Measurements from ENCODE around the gene PLSCR1.
"Not testable (repeated sequence)": the region's sequence is repeated elsewhere in the genome, so short reads cannot be mapped to it uniquely, and the experiment has no call there.

Gene PLSCR1

GRCh38 chr3:146511402-146512134, 32.8 kb downstream of the PLSCR1 start:
- DNase-seq, result no peak

GRCh38 chr3:146507331-146508120, 36.9 kb downstream of the PLSCR1 start:
- DNase-seq, result no peak

- no peak for DNase-seq
These were observed 38.9 kb downstream of the PLSCR1 start for GRCh38 chr3:146505516-146505915.

DNA sequence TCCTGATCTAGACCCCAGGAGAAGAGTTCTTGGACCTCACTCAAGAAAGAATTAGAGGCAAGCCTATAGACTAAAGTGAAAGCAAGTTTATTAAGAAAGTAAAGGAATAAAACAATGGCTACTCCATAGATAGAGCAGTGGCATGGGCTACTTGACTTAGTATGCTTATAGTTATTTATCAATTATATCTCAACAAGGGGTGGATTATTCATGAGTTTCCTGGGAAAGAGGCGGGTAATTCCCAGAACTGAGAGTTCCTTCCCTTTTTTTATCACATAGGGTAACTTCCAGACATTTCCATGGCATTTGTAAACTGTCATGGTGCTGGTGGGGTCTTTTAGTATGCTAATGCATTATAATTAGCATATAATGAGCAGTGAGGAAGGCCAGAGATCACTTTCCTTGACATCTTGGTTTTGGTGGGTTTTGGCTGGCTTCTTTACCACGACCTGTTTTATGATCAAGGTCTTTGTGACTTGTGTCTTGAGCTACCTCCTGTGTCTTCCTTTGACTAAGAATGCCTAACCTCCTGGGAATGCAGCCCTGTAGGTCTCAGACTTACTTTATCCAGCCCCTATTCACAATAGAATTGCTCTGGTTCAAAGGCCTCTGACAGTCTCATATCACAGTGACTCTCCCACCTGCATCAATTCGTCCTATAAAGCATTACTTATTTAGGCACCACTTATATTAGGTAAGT, 39.8 kb downstream of the PLSCR1 start:
- DNase-seq, result no peak

DNA sequence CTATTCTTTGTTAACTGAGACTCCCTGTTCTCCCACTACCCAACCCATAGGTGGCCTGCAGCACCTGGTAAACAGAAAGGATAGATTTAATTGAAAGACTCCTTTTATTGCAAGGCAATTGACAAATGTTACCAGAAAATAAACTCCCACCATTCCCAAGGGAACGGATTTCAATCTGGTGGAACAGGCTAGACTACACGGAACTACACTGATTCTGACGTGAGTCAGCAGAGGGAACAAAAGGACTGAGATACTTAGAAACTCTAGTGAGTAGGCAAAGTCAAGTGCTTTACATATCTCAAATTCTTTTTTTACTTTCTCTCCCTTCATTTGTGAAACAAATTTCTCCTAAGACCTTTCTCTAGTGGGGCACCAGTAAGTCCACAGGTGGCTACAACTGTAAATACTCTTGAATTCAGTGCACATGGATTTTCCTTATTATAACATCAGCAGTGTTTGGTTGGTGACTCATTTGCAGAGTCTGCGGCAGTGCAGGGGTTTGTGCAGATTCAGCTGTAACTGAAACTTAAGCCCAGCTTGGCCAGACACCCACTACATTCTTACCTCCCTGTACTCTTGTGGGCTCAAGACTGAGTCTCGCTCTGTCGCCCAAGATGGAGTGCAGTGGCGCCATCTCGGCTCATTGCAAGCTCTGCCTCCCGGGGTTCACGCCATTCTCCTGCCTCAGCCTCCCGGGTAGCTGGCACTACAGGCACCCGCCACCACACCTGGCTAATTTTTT, 40.8 kb downstream of the PLSCR1 start:
- DNase-seq, result no peak

GRCh38 chr3:146502887-146503460, 41.4 kb downstream of the PLSCR1 start:
- DNase-seq, result no peak

- DNase-seq, result no peak
These were observed 42.7 kb downstream of the PLSCR1 start for GRCh38 chr3:146501752-146502151.

DNA sequence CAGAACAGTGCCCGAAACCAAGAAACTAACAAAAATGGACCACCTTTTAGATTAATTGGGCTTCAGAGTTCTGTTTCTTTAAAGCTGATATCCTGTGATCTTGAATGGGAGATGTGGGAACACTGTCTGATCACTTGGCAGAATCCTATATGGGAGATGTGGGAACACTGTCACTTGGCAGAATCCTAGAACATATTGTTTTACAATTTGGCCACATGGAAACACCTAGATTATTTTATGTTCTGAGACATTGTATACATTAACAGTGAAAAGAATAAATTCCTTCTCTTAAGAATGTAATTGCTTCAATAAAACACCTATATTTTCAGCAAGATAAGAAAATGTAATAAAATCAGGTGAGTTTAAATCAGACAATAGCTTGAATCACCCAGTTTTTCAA, 44.7 kb downstream of the PLSCR1 start:
- no peak for DNase-seq

DNA sequence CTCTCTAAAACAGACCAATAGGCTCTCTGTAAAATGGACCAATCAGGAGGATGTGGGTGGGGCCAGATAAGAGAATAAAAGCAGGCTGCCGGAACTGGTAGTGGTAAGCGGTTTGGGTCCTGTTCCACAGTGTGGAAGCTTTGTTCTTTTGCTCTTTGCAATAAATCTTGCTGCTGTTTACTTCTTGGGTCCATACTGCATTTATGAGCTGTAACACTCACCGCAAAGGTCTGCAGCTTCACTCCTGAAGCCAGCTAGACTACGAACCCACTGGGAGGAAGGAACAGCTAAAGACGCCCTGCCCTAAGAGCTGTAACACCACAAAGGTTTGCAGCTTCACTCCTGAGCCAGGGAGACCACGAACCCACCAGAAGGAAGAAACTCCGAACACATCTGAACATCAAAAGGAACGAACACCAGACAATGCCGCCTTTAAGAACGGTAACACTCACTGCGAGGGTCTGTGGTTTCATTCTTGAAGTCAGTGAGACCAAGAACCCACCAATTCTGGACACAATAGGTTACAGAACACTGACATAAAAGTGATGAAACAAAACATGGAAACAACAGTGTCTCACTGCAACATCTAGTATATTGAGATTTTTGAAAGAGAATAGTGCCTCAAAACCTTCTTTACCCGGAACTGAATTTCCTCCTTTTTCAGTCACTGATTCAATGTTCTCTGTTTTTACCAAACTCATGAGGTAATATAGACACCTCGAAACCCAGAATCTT, 46.2 kb downstream of the PLSCR1 start:
- DNase-seq, result no peak

- not testable (repeated sequence) for DNase-seq
These were observed 47.1 kb downstream of the PLSCR1 start for GRCh38 chr3:146497145-146497843.

DNA sequence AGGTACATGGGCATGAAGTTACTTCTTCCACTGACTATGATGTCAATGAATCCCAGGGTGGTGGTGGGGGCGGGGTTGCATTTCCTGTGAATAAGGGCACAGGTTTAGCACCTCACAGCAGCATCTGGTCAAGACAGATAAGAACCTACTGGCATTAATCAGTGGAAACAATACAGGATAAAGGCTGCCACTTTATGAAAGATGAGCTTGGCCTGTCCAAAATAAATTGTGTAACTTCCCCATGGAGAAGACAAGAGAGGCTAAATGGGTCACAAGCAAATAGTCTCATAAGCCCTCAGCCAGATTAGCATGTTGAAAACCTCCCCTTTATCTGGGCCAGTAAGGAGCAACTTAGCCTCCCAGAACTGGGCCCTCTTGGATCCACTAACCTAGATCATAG, 47.7 kb downstream of the PLSCR1 start:
- no peak for DNase-seq

DNA sequence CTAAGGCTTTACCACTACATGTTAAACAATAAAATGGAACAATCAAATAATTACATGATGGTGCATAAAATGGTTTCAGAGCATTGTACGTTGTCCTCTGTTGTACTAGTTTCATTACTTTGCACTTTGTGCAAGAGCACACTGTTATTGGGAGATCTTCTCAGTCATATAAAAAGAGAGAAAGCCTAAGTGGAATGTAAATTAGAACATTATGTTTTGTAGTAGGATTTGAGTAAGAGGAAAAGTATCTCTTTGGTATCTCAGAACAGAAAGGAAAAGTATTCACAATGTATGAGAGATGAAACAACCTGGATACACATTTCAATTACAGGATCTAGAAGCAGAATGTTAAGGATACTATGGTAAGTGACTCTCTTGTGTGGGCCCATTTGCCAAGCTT, 48.2 kb downstream of the PLSCR1 start:
- DNase-seq, result no peak

DNA sequence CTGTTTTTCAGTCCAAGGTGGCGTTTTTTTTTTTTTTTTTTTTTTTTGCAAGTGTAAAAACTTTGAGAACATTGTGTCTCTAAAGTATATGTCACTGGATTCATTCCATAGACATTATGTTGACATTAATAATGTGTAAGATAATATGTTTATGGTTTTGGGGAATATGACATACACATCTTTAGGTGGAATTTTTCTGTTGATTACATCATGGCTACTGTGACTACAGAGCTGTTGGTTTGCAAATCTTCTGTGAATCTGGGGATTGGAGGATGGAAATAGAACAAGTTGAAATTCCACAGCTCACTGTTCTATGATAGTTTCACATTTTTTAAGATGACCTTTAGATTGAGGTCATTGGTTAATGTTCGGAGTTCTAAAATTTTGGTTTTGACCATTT, 50.6 kb downstream of the PLSCR1 start:
- DNase-seq, result no peak

DNA sequence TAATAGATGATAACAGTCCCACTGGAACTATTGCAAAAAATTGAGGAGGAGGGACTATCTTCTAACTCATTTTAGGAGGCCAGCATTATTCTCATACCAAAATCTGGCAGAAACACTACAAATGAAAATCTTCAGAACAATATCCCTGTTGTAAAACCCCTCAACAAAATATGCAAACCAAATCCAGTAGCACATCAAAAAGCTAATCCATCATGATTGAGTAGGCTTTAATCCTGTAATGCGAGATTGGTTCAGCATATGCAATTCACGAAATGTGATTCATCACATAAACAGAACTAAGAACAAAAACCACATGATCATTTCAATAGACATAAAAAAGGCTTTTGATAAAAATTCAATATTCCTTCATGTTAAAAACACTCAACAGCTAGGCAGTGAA, 51.2 kb downstream of the PLSCR1 start:
- no peak for DNase-seq

- DNase-seq, result no peak
These were observed 53.1 kb downstream of the PLSCR1 start for GRCh38 chr3:146491303-146491702.

- DNase-seq, result no peak
These were observed 59.1 kb downstream of the PLSCR1 start for GRCh38 chr3:146485297-146485696.

- DNase-seq, result no peak
These were observed 68.2 kb downstream of the PLSCR1 start for GRCh38 chr3:146476094-146476740.

- not testable (repeated sequence) for DNase-seq
These were observed 69.4 kb downstream of the PLSCR1 start for GRCh38 chr3:146474976-146475375.

DNA sequence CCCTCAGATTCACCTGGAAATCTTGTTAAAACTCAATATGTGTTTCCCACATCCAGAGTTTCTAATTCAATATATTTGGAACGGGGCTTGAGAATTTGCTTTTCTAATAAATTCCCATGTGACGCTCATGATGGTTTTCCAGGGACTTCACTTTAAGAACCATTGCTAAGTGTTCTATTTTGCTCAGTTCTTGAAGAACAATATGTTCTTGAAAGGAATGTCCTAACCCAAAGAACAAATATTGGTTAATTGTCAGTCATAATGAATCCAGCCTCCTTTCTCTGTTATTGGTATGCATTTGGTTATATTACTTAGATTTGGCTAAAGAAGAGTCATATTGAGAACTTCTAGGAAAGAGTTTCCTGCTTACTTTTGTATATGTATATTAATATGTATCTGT, 70.7 kb downstream of the PLSCR1 start:
- no peak for DNase-seq

- DNase-seq, result no peak
These were observed 71.8 kb downstream of the PLSCR1 start for GRCh38 chr3:146472611-146473010.

DNA sequence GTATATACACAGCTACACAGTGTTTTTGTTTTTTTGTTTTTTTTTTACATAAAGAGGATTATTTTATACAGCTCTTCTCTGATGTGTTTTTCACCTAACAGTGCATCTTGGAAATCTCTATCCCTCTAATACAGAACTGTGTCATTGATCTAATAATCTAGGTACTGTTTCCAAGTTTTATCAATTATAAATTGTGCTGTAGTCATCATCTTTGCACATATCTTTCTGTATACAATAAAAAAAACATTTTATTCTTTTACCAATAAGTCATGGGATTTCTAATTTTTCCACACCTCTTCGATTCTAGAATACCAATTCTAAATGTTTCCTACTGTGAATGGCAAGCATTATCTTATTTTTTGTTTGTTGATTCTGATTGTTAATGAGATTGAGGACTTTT, 73.4 kb downstream of the PLSCR1 start:
- no peak for DNase-seq
